Spinal cord (tissue), 10 donors: ENCODE data around the gene MBD3L2. TPM values are rescaled to one million over a fixed set of nuclear protein-coding genes. Genes with fewer than 3 reads are reported as not detected.

Source experiments
- DNase-seq, 6 donors: peaks; one replicate each; pipeline versions ENCODE4 v3.0.0 to v3.0.0-alpha.2; 2013 to 2015; ENCODE audit warnings: low spot score in 6 of 6, low read depth in 4 of 6
- H3K27ac ChIP-seq: one replicate; pipeline ENCODE4 v1.5.1; 2013; ENCODE audit warnings: low read depth, low read length, control low read depth
- H3K27me3 ChIP-seq: one replicate; pipeline ENCODE4 v1.6.1; 2013; ENCODE audit warnings: low read length; ENCODE audit not compliant: control insufficient read depth, insufficient read depth
- H3K36me3 ChIP-seq: one replicate; pipeline ENCODE4 v1.6.1; 2013; ENCODE audit warnings: low read length; ENCODE audit not compliant: control insufficient read depth, insufficient read depth
- H3K4me1 ChIP-seq: one replicate; pipeline ENCODE4 v1.6.1; 2013; ENCODE audit warnings: low read length; ENCODE audit not compliant: control insufficient read depth, insufficient read depth
- H3K4me3 ChIP-seq: one replicate; pipeline ENCODE4 v1.5.1; 2013; ENCODE audit warnings: low read depth, low read length, control low read depth
- H3K9me3 ChIP-seq: one replicate; pipeline ENCODE4 v1.6.1; 2013; ENCODE audit warnings: low read length; ENCODE audit not compliant: control insufficient read depth, insufficient read depth
- WGBS: methylation state at CpG from one replicate; pipeline ENCODE4 v1.1.5; 2013; ENCODE audit warnings: missing lambda C conversion rate; ENCODE audit not compliant: insufficient coverage; 5-methylcytosine and 5-hydroxymethylcytosine counted together
- polyA plus RNA-seq, 2 donors: library from polyadenylated mRNA; unstranded; fragments of 120-200 nt; gene quantifications; one replicate each; pipeline ENCODE4 v1.2.1, GENCODE V29; 2013; ENCODE audit not compliant: insufficient read length in 2 of 2
- total RNA-seq, 2 donors: library from RNA; depleted of rRNA in 1 of 2; stranded (reverse); fragments of 120-200 nt in 1 of 2; fragments of >200 nt in 1 of 2; gene quantifications; one replicate each; pipeline versions ENCODE4 v1.2.3 to v1.2.4, GENCODE V29; 2013 to 2014
- donor health status: healthy.

The MBD3L2 gene
- total and polyA plus RNA-seq, 4 donors: not detected

DNA sequence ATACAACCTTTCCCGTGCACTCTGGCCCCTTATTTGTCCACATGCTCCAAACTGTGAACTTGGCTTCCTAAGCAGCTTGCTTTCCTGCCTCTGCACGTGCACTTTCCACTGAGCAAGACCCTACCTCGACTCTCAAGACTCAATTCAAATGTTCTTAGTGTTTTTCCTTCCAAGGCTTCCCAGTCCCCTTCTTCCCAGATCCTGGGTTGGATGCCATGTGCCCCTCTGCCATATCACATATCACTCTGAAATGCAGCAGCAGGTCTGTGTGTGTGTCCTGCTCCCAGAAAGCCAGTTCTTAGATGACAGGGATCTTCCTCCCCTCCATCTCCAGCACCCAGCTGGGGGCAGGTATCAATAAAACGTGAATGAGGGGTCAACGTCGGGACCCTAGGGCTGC lies 23.4 kb downstream of the MBD3L2 start:
- H3K27me3 ChIP-seq: no peaks in the 10 kb centered on the region
- no peaks in the 10 kb centered on the region for H3K4me1 ChIP-seq
- no peak overlapping the region for H3K27ac ChIP-seq
- DNase-seq: no peak
- peaks cover 54% of the 10 kb centered on the region for H3K36me3 ChIP-seq
- WGBS: 95% methylated on average over 5 of the region's 6 CpGs
- H3K4me3 ChIP-seq: no peak overlapping the region
- H3K9me3 ChIP-seq: peaks cover 3% of the 10 kb centered on the region

DNA sequence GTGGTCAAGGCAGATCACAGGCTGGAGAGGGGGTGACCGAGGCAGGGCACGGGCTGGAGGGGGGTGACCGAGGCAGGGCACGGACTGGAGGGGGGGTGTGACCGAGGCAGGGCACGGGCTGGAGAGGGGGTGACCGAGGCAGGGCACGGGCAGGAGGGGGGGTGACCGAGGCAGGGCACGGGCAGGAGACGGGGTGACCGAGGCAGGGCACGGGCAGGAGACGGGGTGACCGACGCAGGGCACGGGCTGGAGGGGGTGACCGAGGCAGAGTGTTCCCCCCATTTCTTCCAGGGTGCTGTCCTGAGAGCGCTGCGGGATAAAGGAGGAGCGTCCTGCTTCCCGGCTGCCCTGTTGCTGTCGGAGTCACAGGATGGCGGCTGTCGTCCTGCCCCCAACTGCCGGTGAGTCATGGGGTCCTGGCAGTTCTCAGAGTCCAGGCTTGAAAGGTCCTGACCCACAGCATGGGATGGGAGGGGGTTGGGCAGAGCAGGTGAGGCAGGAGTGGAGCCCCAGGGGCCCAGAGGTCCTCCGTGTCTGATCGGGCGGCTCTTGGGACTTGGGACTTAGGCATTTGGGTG lies 25.7 kb downstream of the MBD3L2 start:
- no peak overlapping the region for H3K4me3 ChIP-seq

DNA sequence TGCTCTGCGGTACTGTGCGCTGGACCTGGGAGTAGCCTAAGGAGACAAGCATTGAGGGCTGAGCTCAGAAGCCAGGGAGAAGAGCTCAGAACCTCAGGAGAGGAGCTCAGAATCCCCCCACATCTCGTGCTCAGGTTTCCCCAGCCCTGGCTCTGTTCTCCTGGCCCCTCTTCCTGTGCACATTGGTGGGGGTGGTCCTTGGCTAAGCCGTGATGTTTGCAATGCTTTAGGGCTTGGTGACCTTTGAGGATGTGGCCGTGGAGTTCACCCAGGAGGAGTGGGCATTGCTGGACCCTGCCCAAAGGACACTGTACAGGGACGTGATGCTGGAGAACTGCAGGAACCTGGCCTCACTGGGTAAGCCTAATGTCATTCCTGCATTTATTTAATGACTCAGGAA lies 27.0 kb downstream of the MBD3L2 start:
- Histone ChIP-seq H3K4me3 (no peak overlapping the region), H3K9me3 (peaks cover 11% of the 10 kb centered on the region), H3K27ac (no peak overlapping the region), H3K4me1 (no peaks in the 10 kb centered on the region), H3K27me3 (no peaks in the 10 kb centered on the region), H3K36me3 (peaks cover 82% of the 10 kb centered on the region)
- WGBS: 100% methylated on average over 4 of the region's 6 CpGs
- DNase-seq: no peak

More for the DNA sequence above, 25.7 kb downstream of the MBD3L2 start:
- H3K9me3 ChIP-seq: peaks cover 6% of the 10 kb centered on the region
- peaks cover 69% of the 10 kb centered on the region for H3K36me3 ChIP-seq
- H3K27ac ChIP-seq: no peak overlapping the region
- 98% methylated on average over 23 of the region's 29 CpGs for WGBS
- no peak for DNase-seq
- no peaks in the 10 kb centered on the region for H3K27me3 ChIP-seq
- no peaks in the 10 kb centered on the region for H3K4me1 ChIP-seq

DNA sequence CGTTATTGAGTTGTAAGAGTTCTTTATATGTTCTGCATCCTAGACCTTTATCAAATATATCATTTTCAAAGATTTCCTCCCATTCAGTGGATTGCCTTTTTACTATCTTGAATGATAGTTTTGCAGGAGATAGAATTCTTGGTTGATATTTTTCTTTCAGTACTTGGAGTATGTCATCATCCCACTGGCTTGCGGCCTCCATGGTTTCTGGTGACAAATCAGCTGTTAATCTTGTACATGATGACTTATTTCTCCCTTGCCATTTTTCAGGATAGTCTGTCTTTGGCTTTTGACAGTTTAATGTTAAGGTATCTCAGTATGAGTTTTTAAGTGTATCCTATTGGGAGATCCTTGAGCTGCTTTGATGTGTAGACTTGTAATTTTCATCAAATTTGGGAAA lies 28.9 kb downstream of the MBD3L2 start:
- no peak overlapping the region for H3K4me3 ChIP-seq
- WGBS: 100% methylated on average over 1 of the region's 2 CpGs
- H3K27me3 ChIP-seq: no peaks in the 10 kb centered on the region
- peaks cover 22% of the 10 kb centered on the region for H3K9me3 ChIP-seq
- peaks cover 87% of the 10 kb centered on the region for H3K36me3 ChIP-seq
- no peak overlapping the region for H3K27ac ChIP-seq
- no peak for DNase-seq
- no peaks in the 10 kb centered on the region for H3K4me1 ChIP-seq

DNA sequence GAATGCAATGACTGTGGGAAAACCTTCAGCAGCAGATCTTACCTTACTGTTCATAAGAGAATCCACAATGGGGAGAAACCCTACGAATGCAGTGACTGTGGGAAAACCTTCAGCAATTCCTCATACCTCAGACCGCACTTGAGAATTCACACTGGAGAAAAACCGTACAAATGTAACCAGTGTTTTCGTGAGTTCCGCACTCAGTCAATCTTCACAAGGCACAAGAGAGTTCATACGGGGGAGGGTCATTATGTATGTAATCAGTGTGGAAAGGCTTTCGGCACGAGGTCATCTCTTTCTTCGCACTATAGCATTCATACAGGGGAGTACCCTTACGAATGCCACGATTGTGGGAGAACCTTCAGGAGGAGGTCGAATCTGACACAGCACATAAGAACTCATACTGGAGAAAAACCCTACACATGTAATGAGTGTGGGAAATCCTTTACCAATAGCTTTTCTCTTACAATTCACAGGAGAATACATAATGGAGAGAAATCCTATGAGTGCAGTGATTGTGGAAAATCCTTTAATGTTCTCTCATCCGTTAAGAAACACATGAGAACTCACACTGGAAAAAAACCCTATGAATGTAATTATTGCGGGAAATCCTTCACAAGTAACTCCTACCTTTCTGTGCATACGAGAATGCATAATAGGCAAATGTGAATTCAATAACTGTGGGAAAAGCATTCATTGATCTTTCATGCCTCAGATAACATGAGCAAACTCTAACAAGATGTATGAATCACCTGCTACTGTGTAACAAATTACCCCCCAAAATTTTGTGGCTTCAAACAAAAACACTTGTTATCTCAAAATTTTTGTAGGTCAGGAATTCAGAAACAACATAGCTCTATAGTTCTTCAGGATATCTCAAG lies 34.2 kb downstream of the MBD3L2 start:
- H3K27me3 ChIP-seq: no peaks in the 10 kb centered on the region
- H3K4me1 ChIP-seq: no peaks in the 10 kb centered on the region
- H3K9me3 ChIP-seq: peaks cover 25% of the 10 kb centered on the region
- 100% methylated on average over 4 of the region's 15 CpGs for WGBS
- peak in 1 of 6 donors; percentile 13 for DNase-seq
- H3K36me3 ChIP-seq: peaks cover 58% of the 10 kb centered on the region
- H3K27ac ChIP-seq: no peak overlapping the region
- no peak overlapping the region for H3K4me3 ChIP-seq

DNA sequence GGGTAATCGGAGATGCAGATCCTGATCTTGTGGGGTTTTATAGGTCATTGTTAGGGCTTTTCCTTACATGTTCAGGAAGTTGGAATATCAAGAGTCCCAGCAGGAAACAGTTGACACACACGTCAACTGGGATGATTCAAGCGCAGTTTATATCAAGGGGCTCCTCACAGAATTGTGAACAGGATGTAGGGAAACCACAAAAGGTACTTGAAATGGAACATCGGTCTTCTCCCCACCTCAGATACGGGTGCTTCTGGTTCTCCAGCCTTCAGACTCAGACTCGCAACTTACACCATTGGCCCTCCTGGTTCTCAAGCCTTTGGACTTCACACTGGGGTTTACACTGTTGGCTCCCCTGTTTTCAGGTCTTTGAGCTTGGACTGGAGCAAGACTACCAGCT lies 39.9 kb downstream of the MBD3L2 start:
- Histone ChIP-seq H3K27ac (no peak overlapping the region), H3K9me3 (peaks cover 5% of the 10 kb centered on the region), H3K27me3 (no peaks in the 10 kb centered on the region), H3K4me1 (no peaks in the 10 kb centered on the region), H3K4me3 (no peak overlapping the region), H3K36me3 (peaks cover 10% of the 10 kb centered on the region)
- 100% methylated on average over 5 of the region's 6 CpGs for WGBS
- DNase-seq: no peak

DNA sequence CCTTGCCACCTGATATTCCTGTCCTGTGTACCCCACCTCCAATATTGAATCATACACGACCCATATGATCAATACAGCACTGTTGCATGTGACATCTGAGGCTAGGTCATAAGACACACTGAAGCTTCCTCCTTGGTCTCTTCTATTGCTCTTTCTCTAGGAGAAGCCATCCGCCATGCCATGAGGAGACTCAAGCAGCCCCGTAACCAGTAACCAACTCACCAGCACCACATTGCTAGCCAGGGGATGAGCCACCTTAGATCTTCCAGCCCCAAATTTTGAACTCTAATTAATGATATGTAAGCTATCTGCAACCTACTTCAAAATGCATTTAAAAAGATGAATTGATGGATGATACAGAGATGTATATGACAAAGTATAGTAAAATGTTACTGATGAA lies 49.0 kb downstream of the MBD3L2 start:
- 100% methylated on average over 1 of the region's 3 CpGs for WGBS
- H3K4me1 ChIP-seq: peaks cover 7% of the 10 kb centered on the region
- H3K9me3 ChIP-seq: peaks cover 3% of the 10 kb centered on the region
- DNase-seq: no peak
- no peaks in the 10 kb centered on the region for H3K27me3 ChIP-seq
- no peaks in the 10 kb centered on the region for H3K36me3 ChIP-seq
- H3K27ac ChIP-seq: no peak overlapping the region
- H3K4me3 ChIP-seq: no peak overlapping the region

DNA sequence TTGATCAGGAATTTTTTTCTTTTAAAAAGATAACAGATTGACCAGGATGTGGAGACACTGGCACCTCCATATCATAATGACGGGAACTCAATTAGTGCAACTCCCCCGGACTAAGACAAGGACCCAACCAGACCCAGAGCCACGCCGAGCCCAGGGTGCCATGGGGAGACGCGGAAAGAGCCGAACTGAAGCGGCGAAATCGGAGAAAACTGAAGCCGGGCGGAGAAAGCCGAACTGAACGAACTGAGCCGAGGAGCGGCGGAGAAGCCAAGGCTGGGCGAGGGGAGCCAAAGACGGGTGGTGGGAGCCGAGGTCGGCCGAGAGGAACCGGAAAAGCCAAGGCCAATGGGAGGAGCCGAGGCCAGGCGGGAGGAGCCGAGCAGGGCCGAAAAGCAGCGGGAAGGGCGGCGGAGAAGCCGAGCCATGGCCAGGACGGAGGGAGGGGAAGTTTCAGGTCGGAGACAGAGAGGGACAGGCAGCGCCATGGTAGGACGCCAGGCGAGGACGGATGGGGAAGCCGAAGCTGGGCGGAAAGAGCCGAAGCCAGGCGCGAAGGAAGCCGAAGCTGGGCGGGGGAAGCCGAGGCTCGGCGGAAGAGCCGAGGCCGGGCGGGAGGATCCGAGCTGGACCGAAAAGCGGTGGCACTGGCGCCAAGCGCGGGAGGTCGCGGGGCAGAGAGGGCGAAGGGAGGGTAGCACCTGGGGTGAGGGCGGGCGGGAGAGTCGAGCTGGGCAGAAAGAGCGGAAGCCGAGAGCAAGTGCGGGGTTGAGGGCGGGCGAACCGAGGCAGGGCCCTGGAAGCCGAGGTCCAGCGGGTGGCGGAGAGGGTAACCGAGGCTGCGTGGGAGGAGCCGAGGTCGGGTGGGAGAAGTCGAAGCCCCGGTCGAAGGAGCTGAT lies 49.8 kb downstream of the MBD3L2 start:
- no peaks in the 10 kb centered on the region for H3K36me3 ChIP-seq
- WGBS: under 1% methylated on average over 77 of the region's 78 CpGs
- peak; percentile 88 to 99 (median 92) for DNase-seq
- peaks cover 3% of the 10 kb centered on the region for H3K9me3 ChIP-seq
- peaks cover 7% of the 10 kb centered on the region for H3K4me1 ChIP-seq
- peak overlapping the region; percentile 75 for H3K4me3 ChIP-seq
- H3K27me3 ChIP-seq: no peaks in the 10 kb centered on the region
- H3K27ac ChIP-seq: peak overlapping the region; percentile 97

DNA sequence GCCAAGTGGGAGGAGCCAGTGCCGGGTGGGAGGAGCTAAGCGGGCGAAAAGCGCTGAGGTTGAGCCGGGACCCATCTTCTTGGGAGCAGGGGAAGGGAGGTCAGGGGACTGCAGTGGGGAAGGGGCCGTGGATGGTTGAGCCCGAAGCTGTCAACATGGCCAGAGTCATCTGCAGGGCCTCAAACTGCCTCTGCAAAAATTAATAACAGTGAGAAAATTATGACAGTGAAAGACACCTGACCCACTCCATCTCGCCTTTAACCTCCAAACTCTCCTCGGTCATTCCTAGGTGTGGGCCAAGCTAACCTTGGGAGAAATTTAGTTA lies 50.4 kb downstream of the MBD3L2 start:
- peaks cover 7% of the 10 kb centered on the region for H3K4me1 ChIP-seq
- no peaks in the 10 kb centered on the region for H3K27me3 ChIP-seq
- peaks cover 3% of the 10 kb centered on the region for H3K9me3 ChIP-seq
- peak overlapping the region; percentile 97 for H3K27ac ChIP-seq
- H3K4me3 ChIP-seq: peak overlapping the region; percentile 75
- no peaks in the 10 kb centered on the region for H3K36me3 ChIP-seq
- WGBS: 0% methylated on average over 6 of the region's 9 CpGs
- no peak for DNase-seq
